Measurements from ENCODE around the gene MYO9B. TPM values are rescaled to one million over a fixed set of nuclear protein-coding genes. Genes with fewer than 3 reads are reported as not detected.
"Not testable (repeated sequence)": the region's sequence is repeated elsewhere in the genome, so short reads cannot be mapped to it uniquely, and the experiment has no call there.

Gene MYO9B
- total and polyA plus RNA-seq, 2 of the 13 experiments (the other 11 are each of a cell fraction or from before 2014, with no cell fraction given), result 18.0 to 18.3 TPM

DNA sequence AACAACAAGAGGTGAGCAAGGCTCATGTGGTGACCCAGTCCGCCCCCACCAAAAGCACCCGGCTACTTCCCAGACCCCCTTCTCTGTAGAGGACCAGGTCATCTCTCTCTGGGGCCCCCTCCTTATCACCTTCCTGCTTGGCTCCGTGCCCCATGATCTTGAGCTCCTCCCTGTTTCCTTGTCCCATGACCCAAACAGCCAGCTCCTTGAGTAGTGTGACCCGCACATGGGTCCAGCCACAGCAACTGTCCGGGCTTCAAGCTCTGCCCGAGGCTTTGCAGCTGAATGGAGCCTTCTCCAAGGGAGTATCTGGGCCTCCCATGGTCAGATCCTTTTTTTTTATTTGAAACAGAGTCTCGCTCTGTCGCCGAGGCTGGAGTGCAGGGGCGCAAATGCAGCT is 61.8 kb downstream of the MYO9B start:
- BruUV-seq (replicated peaks), result no TSS peak
- intact Hi-C loops (cut with micrococcal nuclease; ENCODE audit: unreplicated experiment) (loop anchor here (5.0 kb wide), 1 partner anchor 60 kb away; the partner anchor contains the start of genes HAUS8 and MYO9B), in situ Hi-C loops (cut with HindIII; ENCODE audit: extremely low pct_ligation_motif_present, low pct_unique_long_range_greater_than_20kb) (no loop called here)
- CTCF ChIA-PET (ENCODE audit: low intra/inter-chr PET ratio, low total read pairs), result no interaction called here
- Histone ChIP-seq H3K9me3 (ENCODE audit: low read length) (no peaks in the 10 kb centered on the region), H3K9ac (ENCODE audit: insufficient read depth, low read depth, low read length) (no peak overlapping the region), H3K79me2 (ENCODE audit: insufficient read depth, low read length) (no peaks in the 10 kb centered on the region), H3K27me3 (ENCODE audit: control insufficient read depth in 1 of 2, insufficient read depth in 2 of 2, low read length in 2 of 2) (no peaks in the 10 kb centered on the region), H3K4me2 (ENCODE audit: low read depth, low read length) (no peak overlapping the region), H3K27ac (ENCODE audit: extremely low read length, insufficient read depth, low read length) (peak overlapping the region; percentile 22), H3K4me1 (ENCODE audit: insufficient read depth, low read length) (peaks cover 66% of the 10 kb centered on the region), H4K20me1 (ENCODE audit: insufficient read depth, low read length) (no peaks in the 10 kb centered on the region), H3K36me3 (replicated peaks in 1 of 2; ENCODE audit: control insufficient read depth in 1 of 2, insufficient read depth in 2 of 2, low read length in 2 of 2) (no peaks in the 10 kb centered on the region; a peak in 1 of 5 replicates), H2AFZ (ENCODE audit: low read length) (no peak overlapping the region), H3K4me3 (replicated peaks in 1 of 3; ENCODE audit: insufficient read depth in 1 of 3, low read depth in 2 of 3, low read length in 3 of 3) (no peak overlapping the region)
- DNase-seq (ENCODE audit: low spot score) (no peak), ATAC-seq (no peak), FAIRE-seq (no peak)
- POLR2A ChIA-PET, result no interaction called here
- TF ChIP-seq, protein P1, sequence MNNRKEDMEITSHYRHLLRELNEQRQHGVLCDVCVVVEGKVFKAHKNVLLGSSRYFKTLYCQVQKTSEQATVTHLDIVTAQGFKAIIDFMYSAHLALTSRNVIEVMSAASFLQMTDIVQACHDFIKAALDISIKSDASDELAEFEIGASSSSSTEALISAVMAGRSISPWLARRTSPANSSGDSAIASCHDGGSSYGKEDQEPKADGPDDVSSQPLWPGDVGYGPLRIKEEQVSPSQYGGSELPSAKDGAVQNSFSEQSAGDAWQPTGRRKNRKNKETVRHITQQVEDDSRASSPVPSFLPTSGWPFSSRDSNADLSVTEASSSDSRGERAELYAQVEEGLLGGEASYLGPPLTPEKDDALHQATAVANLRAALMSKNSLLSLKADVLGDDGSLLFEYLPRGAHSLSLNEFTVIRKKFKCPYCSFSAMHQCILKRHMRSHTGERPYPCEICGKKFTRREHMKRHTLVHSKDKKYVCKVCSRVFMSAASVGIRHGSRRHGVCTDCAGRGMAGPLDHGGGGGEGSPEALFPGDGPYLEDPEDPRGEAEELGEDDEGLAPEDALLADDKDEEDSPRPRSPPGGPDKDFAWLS (CRISPR knock-in tag; IDR thresholded peaks at IDR 0.05; ENCODE audit: borderline replicate concordance), result no peak
- TF ChIP-seq NFIB (CRISPR knock-in tag; IDR thresholded peaks at IDR 0.05; ENCODE audit: borderline replicate concordance) (no peak), FOXA1 (IDR thresholded peaks at IDR 0.05) (no peak), FOXA1 (CRISPR knock-in tag; IDR thresholded peaks at IDR 0.05) (no peak), BCL6 (CRISPR knock-in tag; IDR thresholded peaks at IDR 0.05) (no peak)
- WGBS (ENCODE audit: low lambda C conversion rate), result 96% methylated on average over 10 of the region's 10 CpGs

DNA sequence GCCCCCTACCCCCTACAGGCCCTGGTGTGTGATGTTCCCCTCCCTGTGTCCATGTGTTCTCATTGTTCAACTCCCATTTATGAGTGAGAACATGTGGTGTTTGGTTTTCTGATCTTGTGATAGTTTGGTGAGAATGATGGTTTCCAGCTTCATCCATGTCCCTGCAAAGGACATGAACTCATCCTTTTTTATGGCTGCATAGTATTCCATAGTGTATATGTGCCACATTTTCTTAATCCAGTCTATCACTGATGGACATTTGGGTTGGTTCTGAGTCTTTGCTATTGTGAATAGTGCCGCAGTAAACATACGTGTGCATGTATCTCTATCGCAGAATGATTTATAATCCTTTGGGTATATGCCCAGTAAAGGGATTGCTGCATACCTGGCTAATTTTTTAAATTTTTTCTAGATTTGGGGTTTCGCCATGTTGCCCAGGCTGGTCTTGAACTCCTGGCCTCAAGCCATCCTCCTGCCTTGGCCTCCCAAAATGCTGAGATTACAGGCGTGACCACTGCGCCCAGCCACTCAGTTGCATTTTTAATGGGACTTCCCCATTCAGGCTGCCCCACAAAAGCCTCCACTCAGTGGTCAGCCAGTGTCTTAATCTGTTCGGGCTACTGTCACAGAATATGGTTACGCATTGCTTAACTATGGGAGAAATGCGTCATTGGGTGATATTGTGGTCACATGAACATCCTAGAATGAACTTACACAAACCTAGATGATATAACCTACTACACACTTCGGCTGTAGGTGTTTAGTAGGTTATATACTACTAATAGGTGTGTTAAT is 62.7 kb downstream of the MYO9B start:
- CTCF ChIA-PET (ENCODE audit: low intra/inter-chr PET ratio, low total read pairs); in situ Hi-C loops (cut with HindIII; ENCODE audit: extremely low pct_ligation_motif_present, low pct_unique_long_range_greater_than_20kb): not testable (repeated sequence)

More for the DNA sequence above, 62.7 kb downstream of the MYO9B start:
- POLR2A ChIA-PET; H3K36me3 ChIP-seq (replicated peaks in 1 of 2; ENCODE audit: control insufficient read depth in 1 of 2, insufficient read depth in 2 of 2, low read length in 2 of 2); H2AFZ ChIP-seq (ENCODE audit: low read length); H3K4me3 ChIP-seq (replicated peaks in 1 of 3; ENCODE audit: insufficient read depth in 1 of 3, low read depth in 2 of 3, low read length in 3 of 3); ATAC-seq; FAIRE-seq; H3K27me3 ChIP-seq (ENCODE audit: control insufficient read depth in 1 of 2, insufficient read depth in 2 of 2, low read length in 2 of 2); H3K9me3 ChIP-seq (ENCODE audit: low read length); H3K4me2 ChIP-seq (ENCODE audit: low read depth, low read length); DNase-seq (ENCODE audit: low spot score); H4K20me1 ChIP-seq (ENCODE audit: insufficient read depth, low read length); BruUV-seq (replicated peaks); H3K79me2 ChIP-seq (ENCODE audit: insufficient read depth, low read length); H3K9ac ChIP-seq (ENCODE audit: insufficient read depth, low read depth, low read length): not testable (repeated sequence)
- intact Hi-C loops (cut with micrococcal nuclease; ENCODE audit: unreplicated experiment), result loop anchor here (5.0 kb wide), 1 partner anchor 61 kb away; the partner anchor contains the start of genes HAUS8 and MYO9B
- Histone ChIP-seq H3K4me1 (ENCODE audit: insufficient read depth, low read length) (peaks cover 65% of the 10 kb centered on the region), H3K27ac (ENCODE audit: extremely low read length, insufficient read depth, low read length) (peak overlapping the region; percentile 66)
- WGBS (ENCODE audit: low lambda C conversion rate), result 95% methylated on average over 10 of the region's 10 CpGs
